Fibroblast of mammary gland (primary cell): ENCODE results near the gene CEND1.
A peak's percentile ranks its signal among the peaks of the same experiment; 100 is the strongest.

Experiments used
- DNase-seq: peaks from one replicate; pipeline ENCODE4 v3.0.0-alpha.2; 2010; ENCODE audit warnings: low read depth
- H3K4me3 ChIP-seq: 2 replicates; pipeline ENCODE4 v1.5.1; 2011; ENCODE audit warnings: low read depth, mild to moderate bottlenecking, low read length, moderate library complexity; ENCODE audit not compliant: control insufficient read depth
- CTCF ChIP-seq: conservative IDR thresholded peaks from 2 replicates; pipeline ENCODE4 v1.5.1; 2011; ENCODE audit warnings: low read depth, low read length, inconsistent platforms; ENCODE audit not compliant: control insufficient read depth, insufficient read depth

CEND1 gene

GRCh38 chr11:811446-812245 is 21.8 kb upstream of the CEND1 start:
- H3K4me3 ChIP-seq, result peak overlapping the region; percentile 92
- peak; percentile 32 for DNase-seq
- TF ChIP-seq CTCF, result peak; percentile 4

- no peak for DNase-seq
- peak overlapping the region; percentile 92 for H3K4me3 ChIP-seq
- no peak for TF ChIP-seq CTCF
These were observed 20.2 kb upstream of the CEND1 start for GRCh38 chr11:810040-810567.

GRCh38 chr11:809287-810039 is 19.6 kb upstream of the CEND1 start, which contains the start of gene RPLP2:
TSS of gene RPLP2 (plus strand) at chr11:809967. CDS start at chr11:810235, 268 bp downstream.
- TF ChIP-seq CTCF, result no peak
- peak; percentile 95 for DNase-seq
- H3K4me3 ChIP-seq, result peak within 1 kb of the TSS; percentile 92

GRCh38 chr11:808427-809286 is 18.8 kb upstream of the CEND1 start:
- DNase-seq, result peak; percentile 88
- peak overlapping the region; percentile 92 for H3K4me3 ChIP-seq
- no peak for TF ChIP-seq CTCF

GRCh38 chr11:804599-804964 is 14.7 kb upstream of the CEND1 start:
- no peak for DNase-seq
- TF ChIP-seq CTCF, result no peak
- peak overlapping the region; percentile 63 for H3K4me3 ChIP-seq
